MM.1S (cell line): ENCODE data around the gene RNF113B.

Experiments used
- DNase-seq: peaks from one replicate; pipeline ENCODE4 v3.0.0-alpha.2; 2015
- H2AFZ ChIP-seq: fragments of 300-600 bp; sonication (generic); 2 replicates; pipeline ENCODE4 v1.6.0; 2016; ENCODE audit warnings: antibody characterized with exemption, low read length
- H3F3A ChIP-seq: fragments of 300-600 bp; sonication (generic); 2 replicates; pipeline ENCODE4 v1.6.1; 2016; ENCODE audit warnings: mild to moderate bottlenecking, antibody characterized with exemption, low read length, moderate library complexity, mixed read lengths; ENCODE audit not compliant: insufficient read depth
- H3K27ac ChIP-seq: fragments of 300-600 bp; sonication (generic); 2 replicates; pipeline ENCODE4 v1.5.1; 2016; ENCODE audit warnings: mild to moderate bottlenecking, low read length
- H3K27me3 ChIP-seq: fragments of 300-600 bp; sonication (generic); replicated peaks from 2 replicates; pipeline ENCODE4 v1.6.0; 2016; ENCODE audit warnings: low read length; ENCODE audit not compliant: insufficient read depth
- H3K36me3 ChIP-seq: fragments of 300-600 bp; sonication (generic); replicated peaks from 2 replicates; pipeline ENCODE4 v1.6.1; 2016; ENCODE audit warnings: mild to moderate bottlenecking, low read length, mixed read lengths; ENCODE audit not compliant: insufficient read depth
- H3K4me1 ChIP-seq: fragments of 300-600 bp; sonication (generic); 2 replicates; pipeline ENCODE4 v1.6.1; 2016; ENCODE audit warnings: low read length, mixed read lengths
- H3K4me2 ChIP-seq: fragments of 300-600 bp; sonication (generic); 2 replicates; pipeline ENCODE4 v1.6.0; 2016; ENCODE audit warnings: low read depth, low read length
- H3K4me3 ChIP-seq: fragments of 300-600 bp; sonication (generic); 2 replicates; pipeline ENCODE4 v1.5.1; 2016; ENCODE audit warnings: low read length, mixed read lengths
- H3K79me2 ChIP-seq: fragments of 300-600 bp; sonication (generic); 2 replicates; pipeline ENCODE4 v1.6.1; 2016; ENCODE audit warnings: mixed run types, low read length, mixed read lengths
- H3K9ac ChIP-seq: fragments of 300-600 bp; sonication (generic); 2 replicates; pipeline ENCODE4 v1.6.1; 2016; ENCODE audit warnings: low read length, mixed read lengths
- H3K9me2 ChIP-seq: fragments of 300-600 bp; sonication (generic); replicated peaks from 2 replicates; pipeline ENCODE4 v1.6.1; 2016; ENCODE audit warnings: mild to moderate bottlenecking, low read length, mixed read lengths; ENCODE audit not compliant: insufficient read depth
- H3K9me3 ChIP-seq: fragments of 300-600 bp; sonication (generic); replicated peaks from 2 replicates; pipeline ENCODE4 v1.6.1; 2016; ENCODE audit warnings: mild to moderate bottlenecking, low read length, mixed read lengths; ENCODE audit not compliant: insufficient read depth
- H4K20me1 ChIP-seq: fragments of 300-600 bp; sonication (generic); 2 replicates; pipeline ENCODE4 v1.6.1; 2016; ENCODE audit warnings: mild to moderate bottlenecking, low read length, moderate library complexity, mixed read lengths; ENCODE audit not compliant: insufficient read depth
- CTCF ChIP-seq: fragments of 300-600 bp; sonication (generic); IDR thresholded peaks from 2 replicates; pipeline ENCODE4 v1.5.1; 2016; ENCODE audit warnings: antibody characterized with exemption, low read length, mixed read lengths
- EZH2 ChIP-seq: fragments of 300-600 bp; sonication (generic); optimal IDR thresholded peaks from 2 replicates; pipeline ENCODE3; 2017; ENCODE audit warnings: low read depth, mild to moderate bottlenecking, antibody characterized with exemption, low read length, mixed read lengths
- EZH2phosphoT487 ChIP-seq: fragments of 300-600 bp; sonication (generic); IDR thresholded peaks from 2 replicates; pipeline ENCODE4 v1.6.1; 2018; ENCODE audit warnings: antibody characterized with exemption, low read length

Gene RNF113B

GRCh38 chr13:98184792-98185191 lies 7.7 kb upstream of the RNF113B start:
- no peaks in the 10 kb centered on the region for H3F3A ChIP-seq
- no peaks in the 10 kb centered on the region for H3K4me1 ChIP-seq
- no peak overlapping the region for H3K4me2 ChIP-seq
- no peaks in the 10 kb centered on the region for H4K20me1 ChIP-seq
- H3K27ac ChIP-seq = no peak overlapping the region
- no peaks in the 10 kb centered on the region for H3K27me3 ChIP-seq
- no peaks in the 10 kb centered on the region for H3K9me3 ChIP-seq
- DNase-seq = no peak
- no peak overlapping the region for H2AFZ ChIP-seq
- H3K4me3 ChIP-seq = no peak overlapping the region
- H3K36me3 ChIP-seq = no peaks in the 10 kb centered on the region
- no peak overlapping the region for H3K9ac ChIP-seq
- no peaks in the 10 kb centered on the region for H3K9me2 ChIP-seq
- TF ChIP-seq EZH2phosphoT487 = no peak
- no peak for TF ChIP-seq EZH2
- no peak for TF ChIP-seq CTCF
- H3K79me2 ChIP-seq = no peaks in the 10 kb centered on the region

- H3K36me3 ChIP-seq = no peaks in the 10 kb centered on the region
- no peak overlapping the region for H2AFZ ChIP-seq
- no peaks in the 10 kb centered on the region for H3K9me3 ChIP-seq
- H3K27me3 ChIP-seq = no peaks in the 10 kb centered on the region
- H4K20me1 ChIP-seq = no peaks in the 10 kb centered on the region
- no peak for DNase-seq
- TF ChIP-seq EZH2 = no peak
- no peak for TF ChIP-seq EZH2phosphoT487
- no peak for TF ChIP-seq CTCF
- no peak overlapping the region for H3K4me3 ChIP-seq
- no peak overlapping the region for H3K27ac ChIP-seq
- H3K79me2 ChIP-seq = no peaks in the 10 kb centered on the region
- H3K4me1 ChIP-seq = no peaks in the 10 kb centered on the region
- H3K9me2 ChIP-seq = no peaks in the 10 kb centered on the region
- no peak overlapping the region for H3K4me2 ChIP-seq
- no peaks in the 10 kb centered on the region for H3F3A ChIP-seq
- H3K9ac ChIP-seq = no peak overlapping the region
Measured at GRCh38 chr13:98182589-98182988, 5.5 kb upstream of the RNF113B start.

- no peak overlapping the region for H3K27ac ChIP-seq
- DNase-seq = no peak
- no peak overlapping the region for H3K9ac ChIP-seq
- no peak overlapping the region for H3K4me2 ChIP-seq
- H3K79me2 ChIP-seq = no peaks in the 10 kb centered on the region
- H3K27me3 ChIP-seq = no peaks in the 10 kb centered on the region
- H3F3A ChIP-seq = no peaks in the 10 kb centered on the region
- H3K36me3 ChIP-seq = no peaks in the 10 kb centered on the region
- H3K9me3 ChIP-seq = no peaks in the 10 kb centered on the region
- no peaks in the 10 kb centered on the region for H3K4me1 ChIP-seq
- TF ChIP-seq CTCF (no peak), EZH2phosphoT487 (no peak), EZH2 (no peak)
- H3K9me2 ChIP-seq = no peaks in the 10 kb centered on the region
- no peak overlapping the region for H2AFZ ChIP-seq
- no peaks in the 10 kb centered on the region for H4K20me1 ChIP-seq
- H3K4me3 ChIP-seq = no peak overlapping the region
Measured at GRCh38 chr13:98182153-98182552, 5.1 kb upstream of the RNF113B start.
